Loucy (cell line): ENCODE measurements around the gene MTPN.

ENCODE experiments used
- EZH2phosphoT487 ChIP-seq: fragments of 200-600 bp; IDR thresholded peaks from 2 replicates; pipeline ENCODE4 v1.6.1; 2018; ENCODE audit warnings: antibody characterized with exemption, mild to moderate bottlenecking, moderate library complexity, borderline replicate concordance
- TF ChIP-seq, protein P1 (sequence below): fragments of 200-600 bp; sonication (generic); conservative IDR thresholded peaks from 2 replicates; pipeline ENCODE4 v1.5.1; 2014; ENCODE audit warnings: mild to moderate bottlenecking, antibody characterized with exemption, low read length

DNA sequence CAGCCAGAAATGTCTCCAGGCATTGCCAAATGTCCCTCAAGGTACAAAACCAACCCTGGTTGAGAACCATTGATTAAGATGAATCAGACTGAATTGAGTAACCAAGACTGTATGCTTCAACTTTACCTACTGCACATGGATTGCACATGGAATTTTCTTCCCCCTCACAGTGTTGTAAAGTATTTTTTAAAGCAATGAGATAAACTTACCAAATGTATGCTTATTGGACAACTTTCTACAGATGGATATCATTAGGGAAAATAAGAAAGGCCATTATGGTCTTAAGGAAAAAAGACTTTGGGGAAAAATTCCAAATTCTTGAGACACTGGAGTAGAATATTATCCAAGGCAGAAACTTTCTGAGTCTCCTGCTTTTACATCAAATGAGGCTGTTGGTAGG lies 20.9 kb upstream of the MTPN start:
- TF ChIP-seq, protein P1, sequence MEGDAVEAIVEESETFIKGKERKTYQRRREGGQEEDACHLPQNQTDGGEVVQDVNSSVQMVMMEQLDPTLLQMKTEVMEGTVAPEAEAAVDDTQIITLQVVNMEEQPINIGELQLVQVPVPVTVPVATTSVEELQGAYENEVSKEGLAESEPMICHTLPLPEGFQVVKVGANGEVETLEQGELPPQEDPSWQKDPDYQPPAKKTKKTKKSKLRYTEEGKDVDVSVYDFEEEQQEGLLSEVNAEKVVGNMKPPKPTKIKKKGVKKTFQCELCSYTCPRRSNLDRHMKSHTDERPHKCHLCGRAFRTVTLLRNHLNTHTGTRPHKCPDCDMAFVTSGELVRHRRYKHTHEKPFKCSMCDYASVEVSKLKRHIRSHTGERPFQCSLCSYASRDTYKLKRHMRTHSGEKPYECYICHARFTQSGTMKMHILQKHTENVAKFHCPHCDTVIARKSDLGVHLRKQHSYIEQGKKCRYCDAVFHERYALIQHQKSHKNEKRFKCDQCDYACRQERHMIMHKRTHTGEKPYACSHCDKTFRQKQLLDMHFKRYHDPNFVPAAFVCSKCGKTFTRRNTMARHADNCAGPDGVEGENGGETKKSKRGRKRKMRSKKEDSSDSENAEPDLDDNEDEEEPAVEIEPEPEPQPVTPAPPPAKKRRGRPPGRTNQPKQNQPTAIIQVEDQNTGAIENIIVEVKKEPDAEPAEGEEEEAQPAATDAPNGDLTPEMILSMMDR = no peak
- TF ChIP-seq EZH2phosphoT487 = no peak
